ENCODE measurements around the gene DDX56.

- TF ChIP-seq, protein P1, sequence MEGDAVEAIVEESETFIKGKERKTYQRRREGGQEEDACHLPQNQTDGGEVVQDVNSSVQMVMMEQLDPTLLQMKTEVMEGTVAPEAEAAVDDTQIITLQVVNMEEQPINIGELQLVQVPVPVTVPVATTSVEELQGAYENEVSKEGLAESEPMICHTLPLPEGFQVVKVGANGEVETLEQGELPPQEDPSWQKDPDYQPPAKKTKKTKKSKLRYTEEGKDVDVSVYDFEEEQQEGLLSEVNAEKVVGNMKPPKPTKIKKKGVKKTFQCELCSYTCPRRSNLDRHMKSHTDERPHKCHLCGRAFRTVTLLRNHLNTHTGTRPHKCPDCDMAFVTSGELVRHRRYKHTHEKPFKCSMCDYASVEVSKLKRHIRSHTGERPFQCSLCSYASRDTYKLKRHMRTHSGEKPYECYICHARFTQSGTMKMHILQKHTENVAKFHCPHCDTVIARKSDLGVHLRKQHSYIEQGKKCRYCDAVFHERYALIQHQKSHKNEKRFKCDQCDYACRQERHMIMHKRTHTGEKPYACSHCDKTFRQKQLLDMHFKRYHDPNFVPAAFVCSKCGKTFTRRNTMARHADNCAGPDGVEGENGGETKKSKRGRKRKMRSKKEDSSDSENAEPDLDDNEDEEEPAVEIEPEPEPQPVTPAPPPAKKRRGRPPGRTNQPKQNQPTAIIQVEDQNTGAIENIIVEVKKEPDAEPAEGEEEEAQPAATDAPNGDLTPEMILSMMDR (IDR thresholded peaks at IDR 0.05; ENCODE audit: low read depth, low read length, poor library complexity, severe bottlenecking), result no peak
- no peak for TF ChIP-seq EZH2phosphoT487 (IDR thresholded peaks at IDR 0.05; ENCODE audit: borderline replicate concordance, low read length)
Measured at GRCh38 chr7:44569959-44570358, 3.7 kb downstream of the DDX56 start.
